HepG2 (cell line): ENCODE data around the gene IRS1. TPM values are rescaled to one million over a fixed set of nuclear protein-coding genes. Genes with fewer than 3 reads are reported as not detected.

Experiments
- ATAC-seq: fragments of 200-7000 bp; cut with Tn5 transposase; 3 replicates; pipeline ENCODE4 v1.9.1; 2020; ENCODE audit warnings: mild to moderate bottlenecking, moderate library complexity
- BruUV-seq: library from RNA; stranded (reverse); fragments of 400-500 nt; replicated peaks from 2 replicates; lab custom pipeline; 2021; lab: Mats Ljungman, UMichigan
- CTCF ChIA-PET: fragments of 300-600 bp; formaldehyde crosslinking; extraction: SDS; loops from one replicate; lab custom pipeline; 2021; ENCODE audit warnings: low total read pairs, inconsistent platforms, low intra/inter-chr PET ratio; lab: Yijun Ruan, JAX
- POLR2A ChIA-PET: fragments of 350-600 bp; sonication (Branson Sonifier 250); formaldehyde crosslinking; loops from one replicate; lab custom pipeline; 2020; ENCODE audit warnings: antibody characterized with exemption, inconsistent platforms; lab: Yijun Ruan, JAX
- DNase-seq: peaks from one replicate; pipeline ENCODE4 v3.0.0-alpha.2; 2015; ENCODE audit warnings: low spot score
- FAIRE-seq: peaks from 3 replicates; lab custom pipeline; 2011; peaks lifted over from hg19 to GRCh38; lab: Jason Lieb, UNC
- H2AFZ ChIP-seq: one replicate; pipeline ENCODE4 v1.6.1; 2011; ENCODE audit warnings: low read length, inconsistent platforms
- H3K27ac ChIP-seq: fragments of 300-600 bp; 3 replicates; pipeline ENCODE4 v1.8.0; 2011; ENCODE audit warnings: mixed run types, mild to moderate bottlenecking, mixed read lengths, low read length, inconsistent platforms; ENCODE audit not compliant: insufficient read depth; ENCODE audit errors: extremely low read length
- H3K27me3 ChIP-seq, 2 experiments: fragments of 200-600 bp in 1 of 2; 2 replicates in 1 of 2; 3 replicates in 1 of 2; pipeline versions ENCODE4 v1.6.0 to v1.8.0; 2011; ENCODE audit warnings: low read length in 2 of 2, mild to moderate bottlenecking in 2 of 2, moderate library complexity in 2 of 2, inconsistent platforms in 1 of 2; ENCODE audit not compliant: insufficient read depth in 2 of 2, control insufficient read depth in 1 of 2
- H3K36me3 ChIP-seq, 2 experiments: fragments of 200-600 bp in 1 of 2; replicated peaks in 1 of 2; 2 replicates in 1 of 2; 3 replicates in 1 of 2; pipeline versions ENCODE4 v1.5.1 to v1.8.0; 2011; ENCODE audit warnings: low read length in 2 of 2, inconsistent platforms in 1 of 2; ENCODE audit not compliant: insufficient read depth in 2 of 2, control insufficient read depth in 1 of 2
- H3K4me1 ChIP-seq: 2 replicates; pipeline ENCODE4 v1.5.1; 2012; ENCODE audit warnings: low read length, inconsistent platforms; ENCODE audit not compliant: insufficient read depth
- H3K4me2 ChIP-seq: 2 replicates; pipeline ENCODE4 v1.6.0; 2011; ENCODE audit warnings: low read depth, low read length, inconsistent platforms
- H3K4me3 ChIP-seq, 3 experiments: fragments of 200-600 bp in 1 of 3; sonication (generic), shearing (Covaris generic) in 1 of 3; replicated peaks in 1 of 3; 2 replicates each; pipeline ENCODE4 v1.5.1; 2011 to 2016; ENCODE audit warnings: low read length in 3 of 3, inconsistent platforms in 2 of 3, low read depth in 2 of 3, mild to moderate bottlenecking in 2 of 3, control low read depth in 1 of 3, mixed read lengths in 1 of 3; ENCODE audit not compliant: insufficient read depth in 1 of 3
- H3K79me2 ChIP-seq: one replicate; pipeline ENCODE4 v1.6.1; 2011; ENCODE audit warnings: low read length, inconsistent platforms; ENCODE audit not compliant: insufficient read depth
- H3K9ac ChIP-seq: 2 replicates; pipeline ENCODE4 v1.6.0; 2011; ENCODE audit warnings: mild to moderate bottlenecking, low read depth, low read length, inconsistent platforms; ENCODE audit not compliant: insufficient read depth
- H3K9me3 ChIP-seq: 2 replicates; pipeline ENCODE4 v1.5.1; 2012; ENCODE audit warnings: mild to moderate bottlenecking, low read length
- H4K20me1 ChIP-seq: 2 replicates; pipeline ENCODE4 v1.6.0; 2011; ENCODE audit warnings: inconsistent platforms, mild to moderate bottlenecking, low read length, moderate library complexity; ENCODE audit not compliant: insufficient read depth
- ATF1 ChIP-seq: IDR thresholded peaks from 2 replicates; pipeline ENCODE4 v1.6.1; 2016; ENCODE audit warnings: mild to moderate bottlenecking, control low read depth
- CENPT ChIP-seq: sonication (generic); formaldehyde crosslinking; IDR thresholded peaks from 2 replicates; pipeline ENCODE4 v1.8.0; 2022; ENCODE audit warnings: low read depth, mild to moderate bottlenecking, moderate library complexity, missing genetic modification reagents
- KDM3A ChIP-seq: IDR thresholded peaks from 2 replicates; pipeline ENCODE4 v1.6.1; 2018; ENCODE audit warnings: low read depth, missing compliant biosample characterization
- MLXIP ChIP-seq: sonication (generic); formaldehyde crosslinking; IDR thresholded peaks from 2 replicates; pipeline ENCODE4 v1.9.0; 2021; ENCODE audit warnings: missing genetic modification reagents, borderline replicate concordance
- MNT ChIP-seq: fragments of 450-650 bp; IDR thresholded peaks from 2 replicates; pipeline ENCODE4 v1.6.1; 2016
- STAG1 ChIP-seq: sonication (generic); formaldehyde crosslinking; IDR thresholded peaks from 2 replicates; pipeline ENCODE4 v1.4.0; 2020; ENCODE audit warnings: missing genetic modification reagents
- STAT5B ChIP-seq: sonication (generic); formaldehyde crosslinking; IDR thresholded peaks from 2 replicates; pipeline ENCODE4 v1.4.0; 2020; ENCODE audit warnings: missing genetic modification reagents
- TGIF2 ChIP-seq: IDR thresholded peaks from 2 replicates; pipeline ENCODE4 v1.6.1; 2016; ENCODE audit warnings: control low read depth, missing compliant biosample characterization
- TRIM22 ChIP-seq: fragments of 450-650 bp; IDR thresholded peaks from 2 replicates; pipeline ENCODE4 v1.6.1; 2017
- ZBTB20 ChIP-seq: sonication (generic); formaldehyde crosslinking; IDR thresholded peaks from 2 replicates; pipeline ENCODE4 v1.8.1; 2023; ENCODE audit warnings: missing genetic modification reagents, low read depth, mild to moderate bottlenecking, borderline replicate concordance
- ZNF225 ChIP-seq: sonication (generic); formaldehyde crosslinking; IDR thresholded peaks from 2 replicates; pipeline ENCODE4 v1.4.0; 2020; ENCODE audit warnings: mild to moderate bottlenecking, missing genetic modification reagents
- ZNF296 ChIP-seq: sonication (generic); formaldehyde crosslinking; conservative IDR thresholded peaks from 2 replicates; pipeline ENCODE4 v1.5.0; 2020; ENCODE audit warnings: mild to moderate bottlenecking, missing genetic modification reagents
- ZNF441 ChIP-seq: sonication (generic); formaldehyde crosslinking; IDR thresholded peaks from 2 replicates; pipeline ENCODE4 v1.7.0; 2021; ENCODE audit warnings: missing genetic modification reagents, borderline replicate concordance
- ZNF556 ChIP-seq: sonication (generic); formaldehyde crosslinking; IDR thresholded peaks from 2 replicates; pipeline ENCODE4 v1.4.0; 2020; ENCODE audit warnings: mild to moderate bottlenecking, missing genetic modification reagents, borderline replicate concordance
- ZNF576 ChIP-seq: sonication (generic); formaldehyde crosslinking; IDR thresholded peaks from 2 replicates; pipeline ENCODE4 v1.4.0; 2020; ENCODE audit warnings: mild to moderate bottlenecking, missing genetic modification reagents
- WGBS: methylation state at CpG from one replicate; pipeline ENCODE4 v1.1.6; 2017; ENCODE audit warnings: low lambda C conversion rate; 5-methylcytosine and 5-hydroxymethylcytosine counted together
- in situ Hi-C: cut with HindIII; loops from 2 replicates; pipeline ENCODE4 v1.10.0; 2017; ENCODE audit warnings: low pct_unique_long_range_greater_than_20kb; ENCODE audit not compliant: extremely low pct_ligation_motif_present
- intact Hi-C: fragments of 100-400 bp; cut with micrococcal nuclease; formaldehyde crosslinking; loops from one replicate; pipeline ENCODE4 v1.10.0; 2022; ENCODE audit not compliant: unreplicated experiment
- polyA plus RNA-seq, 8 experiments: library from polyadenylated mRNA; depleted of rRNA in 3 of 8; stranded (reverse) in 7 of 8; unstranded in 1 of 8; fragments of >200 nt; fragmentation: Illumina TruSeq in 4 of 8; extraction: Trizol in 4 of 8; gene quantifications; 2 replicates each; pipeline versions ENCODE4 v1.2.1 to v1.2.3, GENCODE V29; 2011 to 2016; ENCODE audit warnings: low read depth in 4 of 8, missing spikeins in 1 of 8, mixed read lengths in 1 of 8; ENCODE audit not compliant: insufficient read depth in 1 of 8
- total RNA-seq, 5 experiments: library from RNA; depleted of rRNA; stranded (reverse); fragments of >200 nt; fragmentation: Illumina TruSeq; extraction: Trizol; gene quantifications; 2 replicates each; pipeline ENCODE4 v1.2.3, GENCODE V29; 2016; ENCODE audit warnings: low read depth in 1 of 5

IRS1 gene
- total and polyA plus RNA-seq, 2 of the 13 experiments (the other 11 are each of a cell fraction or from before 2014, with no cell fraction given), result 8.7 to 9.0 TPM

GRCh38 chr2:226758921-226759640 is 40.5 kb downstream of the IRS1 start:
- Histone ChIP-seq H3K36me3 (no peaks in the 10 kb centered on the region; a peak in 1 of 5 replicates), H2AFZ (no peak overlapping the region), H3K79me2 (peaks cover 13% of the 10 kb centered on the region), H3K27me3 (no peaks in the 10 kb centered on the region), H3K9me3 (no peaks in the 10 kb centered on the region), H4K20me1 (no peaks in the 10 kb centered on the region), H3K4me2 (no peak overlapping the region), H3K9ac (no peak overlapping the region), H3K4me3 (no peak overlapping the region), H3K4me1 (peaks cover 54% of the 10 kb centered on the region), H3K27ac (no peak overlapping the region)
- POLR2A ChIA-PET, result interaction anchor here (2.5 kb wide), 1 partner anchor 41 kb away, joined by 18 read pairs; the partner anchor contains the start of gene IRS1
- FAIRE-seq (no peak), ATAC-seq (no peak), DNase-seq (no peak)
- BruUV-seq, result no TSS peak
- in situ Hi-C loops, result no loop called here
- no peak for TF ChIP-seq STAT5B
- no peak for TF ChIP-seq ZBTB20 (CRISPR knock-in tag)
- no peak for TF ChIP-seq ZNF576 (CRISPR knock-in tag)
- no peak for TF ChIP-seq MNT
- no peak for TF ChIP-seq ZNF556 (CRISPR knock-in tag)
- TF ChIP-seq STAG1 (CRISPR knock-in tag), result no peak
- no peak for TF ChIP-seq ZNF225 (CRISPR knock-in tag)
- no peak for TF ChIP-seq CENPT (CRISPR knock-in tag)
- TF ChIP-seq ATF1 (CRISPR knock-in tag), result no peak
- TF ChIP-seq MLXIP (CRISPR knock-in tag), result no peak
- TF ChIP-seq KDM3A (CRISPR knock-in tag), result no peak
- TF ChIP-seq TGIF2 (CRISPR knock-in tag), result no peak
- TF ChIP-seq TRIM22, result no peak
- TF ChIP-seq ZNF441 (CRISPR knock-in tag), result no peak
- no peak for TF ChIP-seq ZNF296 (CRISPR knock-in tag)
- 86% methylated on average over 3 of the region's 3 CpGs for WGBS
- CTCF ChIA-PET, result no interaction called here
- intact Hi-C loops, result no loop called here
